HEK293 (cell line): Measurements from ENCODE around the gene DEF6.

Experiments used
- AEBP2 ChIP-seq: fragments of 450-650 bp; formaldehyde crosslinking; IDR thresholded peaks from 2 replicates; pipeline ENCODE4 v1.5.1; 2016; ENCODE audit warnings: missing biosample characterization, missing genetic modification characterization, borderline replicate concordance
- GFI1B ChIP-seq: fragments of 450-650 bp; formaldehyde crosslinking; IDR thresholded peaks from 2 replicates; pipeline ENCODE4 v1.5.1; 2016; ENCODE audit warnings: missing biosample characterization, missing genetic modification characterization
- GLIS1 ChIP-seq: fragments of 450-650 bp; formaldehyde crosslinking; IDR thresholded peaks from 2 replicates; pipeline ENCODE4 v1.5.1; 2016; ENCODE audit warnings: missing biosample characterization, missing genetic modification characterization
- HOXC10 ChIP-seq: sonication (generic); formaldehyde crosslinking; IDR thresholded peaks from 2 replicates; pipeline ENCODE4 v1.8.1; 2023; ENCODE audit warnings: mild to moderate bottlenecking, missing genetic modification reagents
- KLF1 ChIP-seq: fragments of 450-650 bp; formaldehyde crosslinking; IDR thresholded peaks from 2 replicates; pipeline ENCODE4 v1.5.1; 2016; ENCODE audit warnings: missing biosample characterization, missing genetic modification characterization
- PRDM1 ChIP-seq: fragments of 450-650 bp; formaldehyde crosslinking; IDR thresholded peaks from 2 replicates; pipeline ENCODE4; 2016; ENCODE audit warnings: missing biosample characterization, missing genetic modification characterization
- ZFP3 ChIP-seq: fragments of 450-650 bp; formaldehyde crosslinking; IDR thresholded peaks from 2 replicates; pipeline ENCODE4 v1.5.1; 2016; ENCODE audit warnings: low read depth, missing biosample characterization, missing genetic modification characterization
- ZIC2 ChIP-seq: fragments of 450-650 bp; formaldehyde crosslinking; IDR thresholded peaks from 2 replicates; pipeline ENCODE4 v1.5.1; 2016; ENCODE audit warnings: missing biosample characterization, missing genetic modification characterization
- ZNF10 ChIP-seq: fragments of 450-650 bp; formaldehyde crosslinking; IDR thresholded peaks from 2 replicates; pipeline ENCODE4 v1.5.1; 2017; ENCODE audit warnings: missing biosample characterization, missing genetic modification characterization
- ZNF112 ChIP-seq: fragments of 450-650 bp; formaldehyde crosslinking; IDR thresholded peaks from 2 replicates; pipeline ENCODE4 v1.5.0; 2017; ENCODE audit warnings: missing biosample characterization, missing genetic modification characterization
- ZNF133 ChIP-seq: fragments of 450-650 bp; formaldehyde crosslinking; IDR thresholded peaks from 2 replicates; pipeline ENCODE4 v1.5.1; 2016; ENCODE audit warnings: missing biosample characterization, missing genetic modification characterization
- ZNF16 ChIP-seq: fragments of 450-650 bp; formaldehyde crosslinking; IDR thresholded peaks from 2 replicates; pipeline ENCODE4 v1.5.1; 2016; ENCODE audit warnings: low read depth, missing biosample characterization, missing genetic modification characterization
- ZNF23 ChIP-seq: fragments of 450-650 bp; formaldehyde crosslinking; IDR thresholded peaks from 2 replicates; pipeline ENCODE4 v1.5.1; 2016; ENCODE audit warnings: missing biosample characterization, missing genetic modification characterization, borderline replicate concordance
- ZNF280D ChIP-seq: fragments of 450-650 bp; formaldehyde crosslinking; IDR thresholded peaks from 2 replicates; pipeline ENCODE4 v1.5.1; 2016; ENCODE audit warnings: missing biosample characterization, missing genetic modification characterization
- ZNF292 ChIP-seq: fragments of 450-650 bp; formaldehyde crosslinking; IDR thresholded peaks from 2 replicates; pipeline ENCODE4 v1.5.1; 2016; ENCODE audit warnings: low read depth, missing biosample characterization, missing genetic modification characterization, borderline replicate concordance
- ZNF362 ChIP-seq: fragments of 450-650 bp; formaldehyde crosslinking; IDR thresholded peaks from 2 replicates; pipeline ENCODE4 v1.5.1; 2016; ENCODE audit warnings: missing biosample characterization, missing genetic modification characterization
- ZNF426 ChIP-seq: fragments of 450-650 bp; formaldehyde crosslinking; IDR thresholded peaks from 2 replicates; pipeline ENCODE4 v1.5.1; 2017; ENCODE audit warnings: missing biosample characterization, missing genetic modification characterization, mild to moderate bottlenecking, inconsistent platforms, moderate library complexity
- ZNF561 ChIP-seq: fragments of 450-650 bp; IDR thresholded peaks from 2 replicates; pipeline ENCODE4 v1.5.1; 2018; ENCODE audit warnings: missing biosample characterization, missing genetic modification characterization, borderline replicate concordance
- ZNF776 ChIP-seq: fragments of 450-650 bp; formaldehyde crosslinking; IDR thresholded peaks from 2 replicates; pipeline ENCODE4 v1.5.0; 2017; ENCODE audit warnings: missing biosample characterization, missing genetic modification characterization, borderline replicate concordance
- ZNF843 ChIP-seq: fragments of 450-650 bp; formaldehyde crosslinking; IDR thresholded peaks from 2 replicates; pipeline ENCODE4 v1.5.1; 2016; ENCODE audit warnings: missing biosample characterization, missing genetic modification characterization
- ZSCAN23 ChIP-seq: fragments of 450-650 bp; formaldehyde crosslinking; IDR thresholded peaks from 2 replicates; pipeline ENCODE4 v1.5.1; 2016; ENCODE audit warnings: missing biosample characterization, missing genetic modification characterization
- TF ChIP-seq, protein P1 (sequence below): fragments of 450-650 bp; formaldehyde crosslinking; IDR thresholded peaks from 2 replicates; pipeline ENCODE4 v1.5.1; 2016; ENCODE audit warnings: missing biosample characterization, missing genetic modification characterization
- TF ChIP-seq, protein P2 (sequence below): fragments of 450-650 bp; formaldehyde crosslinking; IDR thresholded peaks from 2 replicates; pipeline ENCODE4 v1.5.1; 2017; ENCODE audit warnings: missing biosample characterization, mild to moderate bottlenecking, missing genetic modification characterization, moderate library complexity
- TF ChIP-seq, protein P3 (sequence below): fragments of 450-650 bp; formaldehyde crosslinking; IDR thresholded peaks from 2 replicates; pipeline ENCODE4 v1.5.1; 2016; ENCODE audit warnings: missing biosample characterization, missing genetic modification characterization

The DEF6 gene

GRCh38 chr6:35363293-35363750, 65.7 kb downstream of the DEF6 start (continued):
- TF ChIP-seq ZNF362 (tag by site-specific recombination) = no peak
- TF ChIP-seq KLF1 (tag by site-specific recombination) = peak; percentile 81
- TF ChIP-seq PRDM1 (tag by site-specific recombination) = peak; percentile 84
- no peak for TF ChIP-seq ZNF561 (tag by site-specific recombination)
- no peak for TF ChIP-seq HOXC10 (CRISPR knock-in tag)
- no peak for TF ChIP-seq AEBP2 (tag by site-specific recombination)
- TF ChIP-seq ZNF426 (tag by site-specific recombination) = no peak
- no peak for TF ChIP-seq ZNF292 (tag by site-specific recombination)
- TF ChIP-seq ZNF23 (tag by site-specific recombination) = no peak
- peak; percentile 69; the same call in 1 of the 2 replicates for TF ChIP-seq ZNF10 (tag by site-specific recombination)
- no peak for TF ChIP-seq ZFP3 (tag by site-specific recombination)
- TF ChIP-seq ZIC2 (tag by site-specific recombination) = peak; percentile 38; the same call in 1 of the 2 replicates
- no peak for TF ChIP-seq ZNF280D (tag by site-specific recombination)
- no peak for TF ChIP-seq ZNF133 (tag by site-specific recombination)
- TF ChIP-seq, protein P1, sequence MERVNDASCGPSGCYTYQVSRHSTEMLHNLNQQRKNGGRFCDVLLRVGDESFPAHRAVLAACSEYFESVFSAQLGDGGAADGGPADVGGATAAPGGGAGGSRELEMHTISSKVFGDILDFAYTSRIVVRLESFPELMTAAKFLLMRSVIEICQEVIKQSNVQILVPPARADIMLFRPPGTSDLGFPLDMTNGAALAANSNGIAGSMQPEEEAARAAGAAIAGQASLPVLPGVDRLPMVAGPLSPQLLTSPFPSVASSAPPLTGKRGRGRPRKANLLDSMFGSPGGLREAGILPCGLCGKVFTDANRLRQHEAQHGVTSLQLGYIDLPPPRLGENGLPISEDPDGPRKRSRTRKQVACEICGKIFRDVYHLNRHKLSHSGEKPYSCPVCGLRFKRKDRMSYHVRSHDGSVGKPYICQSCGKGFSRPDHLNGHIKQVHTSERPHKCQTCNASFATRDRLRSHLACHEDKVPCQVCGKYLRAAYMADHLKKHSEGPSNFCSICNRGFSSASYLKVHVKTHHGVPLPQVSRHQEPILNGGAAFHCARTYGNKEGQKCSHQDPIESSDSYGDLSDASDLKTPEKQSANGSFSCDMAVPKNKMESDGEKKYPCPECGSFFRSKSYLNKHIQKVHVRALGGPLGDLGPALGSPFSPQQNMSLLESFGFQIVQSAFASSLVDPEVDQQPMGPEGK (tag by site-specific recombination) = peak; percentile 81
- TF ChIP-seq GFI1B (tag by site-specific recombination) = no peak
- TF ChIP-seq ZNF843 = no peak
- no peak for TF ChIP-seq ZSCAN23 (tag by site-specific recombination)
- TF ChIP-seq ZNF16 = no peak
- no peak for TF ChIP-seq ZNF776 (tag by site-specific recombination)
- TF ChIP-seq GLIS1 (tag by site-specific recombination) = peak; percentile 50; the same call in 1 of the 2 replicates
- TF ChIP-seq, protein P2, sequence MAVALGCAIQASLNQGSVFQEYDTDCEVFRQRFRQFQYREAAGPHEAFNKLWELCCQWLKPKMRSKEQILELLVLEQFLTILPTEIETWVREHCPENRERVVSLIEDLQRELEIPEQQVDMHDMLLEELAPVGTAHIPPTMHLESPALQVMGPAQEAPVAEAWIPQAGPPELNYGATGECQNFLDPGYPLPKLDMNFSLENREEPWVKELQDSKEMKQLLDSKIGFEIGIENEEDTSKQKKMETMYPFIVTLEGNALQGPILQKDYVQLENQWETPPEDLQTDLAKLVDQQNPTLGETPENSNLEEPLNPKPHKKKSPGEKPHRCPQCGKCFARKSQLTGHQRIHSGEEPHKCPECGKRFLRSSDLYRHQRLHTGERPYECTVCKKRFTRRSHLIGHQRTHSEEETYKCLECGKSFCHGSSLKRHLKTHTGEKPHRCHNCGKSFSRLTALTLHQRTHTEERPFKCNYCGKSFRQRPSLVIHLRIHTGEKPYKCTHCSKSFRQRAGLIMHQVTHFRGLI = no peak
- TF ChIP-seq, protein P3, sequence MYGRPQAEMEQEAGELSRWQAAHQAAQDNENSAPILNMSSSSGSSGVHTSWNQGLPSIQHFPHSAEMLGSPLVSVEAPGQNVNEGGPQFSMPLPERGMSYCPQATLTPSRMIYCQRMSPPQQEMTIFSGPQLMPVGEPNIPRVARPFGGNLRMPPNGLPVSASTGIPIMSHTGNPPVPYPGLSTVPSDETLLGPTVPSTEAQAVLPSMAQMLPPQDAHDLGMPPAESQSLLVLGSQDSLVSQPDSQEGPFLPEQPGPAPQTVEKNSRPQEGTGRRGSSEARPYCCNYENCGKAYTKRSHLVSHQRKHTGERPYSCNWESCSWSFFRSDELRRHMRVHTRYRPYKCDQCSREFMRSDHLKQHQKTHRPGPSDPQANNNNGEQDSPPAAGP (tag by site-specific recombination) = peak; percentile 69
- no peak for TF ChIP-seq ZNF112
